Right lobe of liver (tissue), 4 donors: Measurements from ENCODE around the gene TTBK2.

Source experiments
- POLR2A ChIP-seq: fragments of 450-650 bp; IDR thresholded peaks from one replicate; pipeline ENCODE4 v1.6.1; 2017; ENCODE audit warnings: antibody characterized with exemption, mild to moderate bottlenecking
- TF ChIP-seq, protein P1 (sequence below), 4 donors: fragments of 200-600 bp in 3 of 4; fragments of 450-650 bp in 1 of 4; IDR thresholded peaks; one replicate each; pipeline versions ENCODE4 v1.5.1 to v1.8.0; 2016 to 2022; ENCODE audit warnings: antibody characterized with exemption in 4 of 4, mild to moderate bottlenecking in 2 of 4
- donor health status: DM: no; HTN: no; CAD: no.
- donor health status: DM: no; HTN: no; CAD: no.
- donor health status: DM: no; HTN: yes; CAD: no.

DNA sequence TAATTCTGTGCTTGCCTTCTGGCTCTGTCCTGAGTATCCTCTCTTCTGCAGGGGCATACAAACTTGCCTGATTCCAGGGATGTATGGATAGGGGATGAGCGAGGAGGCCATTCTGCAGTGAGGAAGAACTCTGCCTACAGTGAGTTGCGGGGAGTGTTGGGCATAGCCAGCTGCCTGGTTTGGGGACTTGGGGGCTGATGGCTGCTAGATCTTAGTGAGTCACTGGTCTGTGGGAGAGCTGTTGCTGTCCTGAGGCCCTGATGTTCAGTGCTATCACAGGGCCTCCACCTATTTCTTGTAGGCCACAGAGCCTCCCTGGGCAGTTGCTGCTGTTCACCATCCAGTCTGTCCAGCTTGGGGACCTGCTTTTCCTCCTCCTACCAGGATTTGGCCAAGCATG, 204.0 kb downstream of the TTBK2 start:
- TF ChIP-seq POLR2A = no peak
- TF ChIP-seq, protein P1, sequence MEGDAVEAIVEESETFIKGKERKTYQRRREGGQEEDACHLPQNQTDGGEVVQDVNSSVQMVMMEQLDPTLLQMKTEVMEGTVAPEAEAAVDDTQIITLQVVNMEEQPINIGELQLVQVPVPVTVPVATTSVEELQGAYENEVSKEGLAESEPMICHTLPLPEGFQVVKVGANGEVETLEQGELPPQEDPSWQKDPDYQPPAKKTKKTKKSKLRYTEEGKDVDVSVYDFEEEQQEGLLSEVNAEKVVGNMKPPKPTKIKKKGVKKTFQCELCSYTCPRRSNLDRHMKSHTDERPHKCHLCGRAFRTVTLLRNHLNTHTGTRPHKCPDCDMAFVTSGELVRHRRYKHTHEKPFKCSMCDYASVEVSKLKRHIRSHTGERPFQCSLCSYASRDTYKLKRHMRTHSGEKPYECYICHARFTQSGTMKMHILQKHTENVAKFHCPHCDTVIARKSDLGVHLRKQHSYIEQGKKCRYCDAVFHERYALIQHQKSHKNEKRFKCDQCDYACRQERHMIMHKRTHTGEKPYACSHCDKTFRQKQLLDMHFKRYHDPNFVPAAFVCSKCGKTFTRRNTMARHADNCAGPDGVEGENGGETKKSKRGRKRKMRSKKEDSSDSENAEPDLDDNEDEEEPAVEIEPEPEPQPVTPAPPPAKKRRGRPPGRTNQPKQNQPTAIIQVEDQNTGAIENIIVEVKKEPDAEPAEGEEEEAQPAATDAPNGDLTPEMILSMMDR (IDR thresholded peaks at IDR 0.05) = no peak
